OCI-LY3 (cell line): ENCODE results near the gene KCMF1.

Experiments used
- EZH2phosphoT487 ChIP-seq: fragments of 200-600 bp; shearing (Covaris generic); IDR thresholded peaks from 2 replicates; pipeline ENCODE4 v1.6.1; 2018; ENCODE audit warnings: antibody characterized with exemption, mixed run types, low read depth
- TF ChIP-seq, protein P1 (sequence below): fragments of 200-600, 300-600 bp; sonication (generic); IDR thresholded peaks from 2 replicates; pipeline ENCODE4 v1.5.1; 2014; ENCODE audit warnings: antibody characterized with exemption, low read length, low read depth

GRCh38 chr2:84925336-84925723 lies 45.6 kb upstream of the KCMF1 start:
- TF ChIP-seq, protein P1, sequence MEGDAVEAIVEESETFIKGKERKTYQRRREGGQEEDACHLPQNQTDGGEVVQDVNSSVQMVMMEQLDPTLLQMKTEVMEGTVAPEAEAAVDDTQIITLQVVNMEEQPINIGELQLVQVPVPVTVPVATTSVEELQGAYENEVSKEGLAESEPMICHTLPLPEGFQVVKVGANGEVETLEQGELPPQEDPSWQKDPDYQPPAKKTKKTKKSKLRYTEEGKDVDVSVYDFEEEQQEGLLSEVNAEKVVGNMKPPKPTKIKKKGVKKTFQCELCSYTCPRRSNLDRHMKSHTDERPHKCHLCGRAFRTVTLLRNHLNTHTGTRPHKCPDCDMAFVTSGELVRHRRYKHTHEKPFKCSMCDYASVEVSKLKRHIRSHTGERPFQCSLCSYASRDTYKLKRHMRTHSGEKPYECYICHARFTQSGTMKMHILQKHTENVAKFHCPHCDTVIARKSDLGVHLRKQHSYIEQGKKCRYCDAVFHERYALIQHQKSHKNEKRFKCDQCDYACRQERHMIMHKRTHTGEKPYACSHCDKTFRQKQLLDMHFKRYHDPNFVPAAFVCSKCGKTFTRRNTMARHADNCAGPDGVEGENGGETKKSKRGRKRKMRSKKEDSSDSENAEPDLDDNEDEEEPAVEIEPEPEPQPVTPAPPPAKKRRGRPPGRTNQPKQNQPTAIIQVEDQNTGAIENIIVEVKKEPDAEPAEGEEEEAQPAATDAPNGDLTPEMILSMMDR = no peak
- TF ChIP-seq EZH2phosphoT487 = no peak
